ENCODE measurements around the gene UTS2R.

DNA sequence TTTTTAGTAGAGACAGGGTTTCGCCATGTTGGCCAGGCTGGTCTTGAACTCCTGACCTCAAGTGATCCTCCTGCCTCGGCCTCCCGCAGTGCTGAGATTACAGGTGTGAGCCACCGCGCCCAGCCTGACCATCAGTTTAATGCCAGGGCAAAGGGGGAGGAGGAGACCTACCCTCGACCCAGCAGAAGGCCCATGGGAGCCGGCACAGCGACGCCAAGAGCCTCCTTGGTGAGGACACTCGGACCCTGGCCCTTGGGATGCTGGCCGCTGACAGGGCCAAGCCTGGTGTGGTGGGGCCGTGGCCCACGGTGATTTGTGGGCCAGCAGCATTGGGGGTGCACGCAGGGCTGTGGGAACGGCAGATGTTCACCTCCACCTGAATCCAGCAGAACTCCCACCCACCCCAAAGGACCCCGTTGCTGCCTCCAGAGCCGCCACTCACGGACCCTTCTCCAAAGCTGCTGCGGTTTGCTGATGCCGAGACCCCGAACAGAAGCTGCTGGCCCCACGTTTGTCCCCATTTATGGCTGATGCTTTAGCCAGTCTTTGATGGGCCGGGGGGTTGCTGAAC is 20.0 kb downstream of the UTS2R start:
- TF ChIP-seq CTCF (IDR thresholded peaks at IDR 0.05) (no peak), POLR2AphosphoS5 (IDR thresholded peaks at IDR 0.05) (no peak), POLR2A (IDR thresholded peaks at IDR 0.05) (no peak)

All from upper lobe of left lung (tissue), 4 donors.